ENCODE measurements around the gene STAM.

GRCh38 chr10:17713758-17714157 lies 69.8 kb downstream of the STAM start:
- no peak for TF ChIP-seq EZH2 (IDR thresholded peaks at IDR 0.05; ENCODE audit: insufficient read depth, low read length)
- TF ChIP-seq, protein P1, sequence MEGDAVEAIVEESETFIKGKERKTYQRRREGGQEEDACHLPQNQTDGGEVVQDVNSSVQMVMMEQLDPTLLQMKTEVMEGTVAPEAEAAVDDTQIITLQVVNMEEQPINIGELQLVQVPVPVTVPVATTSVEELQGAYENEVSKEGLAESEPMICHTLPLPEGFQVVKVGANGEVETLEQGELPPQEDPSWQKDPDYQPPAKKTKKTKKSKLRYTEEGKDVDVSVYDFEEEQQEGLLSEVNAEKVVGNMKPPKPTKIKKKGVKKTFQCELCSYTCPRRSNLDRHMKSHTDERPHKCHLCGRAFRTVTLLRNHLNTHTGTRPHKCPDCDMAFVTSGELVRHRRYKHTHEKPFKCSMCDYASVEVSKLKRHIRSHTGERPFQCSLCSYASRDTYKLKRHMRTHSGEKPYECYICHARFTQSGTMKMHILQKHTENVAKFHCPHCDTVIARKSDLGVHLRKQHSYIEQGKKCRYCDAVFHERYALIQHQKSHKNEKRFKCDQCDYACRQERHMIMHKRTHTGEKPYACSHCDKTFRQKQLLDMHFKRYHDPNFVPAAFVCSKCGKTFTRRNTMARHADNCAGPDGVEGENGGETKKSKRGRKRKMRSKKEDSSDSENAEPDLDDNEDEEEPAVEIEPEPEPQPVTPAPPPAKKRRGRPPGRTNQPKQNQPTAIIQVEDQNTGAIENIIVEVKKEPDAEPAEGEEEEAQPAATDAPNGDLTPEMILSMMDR (IDR thresholded peaks at IDR 0.05; ENCODE audit: insufficient read depth, low read depth, low read length), result no peak
